ENCODE measurements around the gene APBB2. TPM values are rescaled to one million over a fixed set of nuclear protein-coding genes. Genes with fewer than 3 reads are reported as not detected.

Gene APBB2
- total and polyA plus RNA-seq, 2 of the 4 experiments (the other 2 are of a cell fraction), result 47.9 to 75.5 TPM

- Histone ChIP-seq H3K27me3 (ENCODE audit: control insufficient read depth, insufficient read depth, low read length) (no peaks in the 10 kb centered on the region), H3K56ac (ENCODE audit: extremely low read depth, insufficient read depth, low read length) (no peak overlapping the region), H2AK9ac (replicated peaks; ENCODE audit: low read depth, low read length, poor library complexity) (no peak overlapping the region), H3K23ac (ENCODE audit: low read depth, low read length) (no peak overlapping the region), H3K27ac (ENCODE audit: insufficient read depth, low read length) (no peak overlapping the region), H3K9me1 (ENCODE audit: insufficient read depth, low read length) (peaks cover 3% of the 10 kb centered on the region; the same call in 1 of the 2 replicates), H3K4ac (ENCODE audit: low read depth, low read length) (no peak overlapping the region), H3K14ac (replicated peaks; ENCODE audit: low read depth, low read length) (no peak overlapping the region), H2BK20ac (ENCODE audit: low read depth, low read length) (no peak overlapping the region), H2BK5ac (ENCODE audit: low read depth, low read length, poor library complexity, severe bottlenecking) (no peak overlapping the region), H4K91ac (ENCODE audit: insufficient read depth, low read depth, low read length) (no peak overlapping the region), H3K4me2 (ENCODE audit: low read depth, low read length) (no peak overlapping the region), H3K9me3 (ENCODE audit: control insufficient read depth, insufficient read depth, low read length) (no peaks in the 10 kb centered on the region), H3K18ac (ENCODE audit: low read depth, low read length) (no peak overlapping the region), H3K4me3 (ENCODE audit: insufficient read depth, low read depth, low read length) (no peak overlapping the region), H2AFZ (replicated peaks; ENCODE audit: low read length, poor library complexity) (no peak overlapping the region), H2BK120ac (ENCODE audit: low read depth, low read length) (no peak overlapping the region), H4K5ac (ENCODE audit: low read depth, low read length) (no peak overlapping the region), H4K8ac (ENCODE audit: low read depth in 2 of 2, low read length in 2 of 2) (no peak overlapping the region; a peak in 1 of 4 replicates), H3K36me3 (ENCODE audit: control insufficient read depth, insufficient read depth, low read length) (no peaks in the 10 kb centered on the region), H3K4me1 (ENCODE audit: control insufficient read depth, insufficient read depth, low read length) (no peaks in the 10 kb centered on the region; the same call in 1 of the 2 replicates), H2BK15ac (ENCODE audit: low read depth, low read length) (no peak overlapping the region), H3K79me1 (ENCODE audit: low read depth in 1 of 2, low read length in 2 of 2) (peaks cover 14 to 30% of the 10 kb centered on the region in 2 experiments), H2AK5ac (ENCODE audit: low read depth, low read length) (no peak overlapping the region), H3K9ac (ENCODE audit: low read depth, low read length) (no peak overlapping the region), H4K20me1 (ENCODE audit: insufficient read depth, low read length) (peaks cover 2% of the 10 kb centered on the region; the same call in 1 of the 2 replicates)
- no peak for DNase-seq
- POLR2A ChIA-PET (ENCODE audit: unreplicated experiment), result no interaction called here
- no CpG with 5 or more reads among the region's 3 CpGs for WGBS, 2 experiments (ENCODE audit: extremely low coverage in 2 of 2, insufficient read length in 1 of 2)
- ATAC-seq (ENCODE audit: low read depth), result no peak
- TF ChIP-seq CEBPB (IDR thresholded peaks at IDR 0.05; ENCODE audit: low read depth, low read length), result no peak
- no peak for TF ChIP-seq POLR2A (IDR thresholded peaks at IDR 0.05; ENCODE audit: low read depth, low read length)
- BruUV-seq (replicated peaks), result no TSS peak
- intact Hi-C loops (cut with micrococcal nuclease) (no loop called here), dilution Hi-C loops (cut with HindIII; ENCODE audit: low sequenced_read_pairs, unreplicated experiment) (no loop called here), in situ Hi-C loops (cut with MboI; ENCODE audit: low sequenced_read_pairs) (no loop called here)
- CTCF ChIA-PET, result interaction anchor here (0.7 kb wide), 1 partner anchor 175 kb away, joined by 3 read pairs; no protein-coding TSS in a partner anchor
Observed at GRCh38 chr4:41104155-41104554, 110.2 kb downstream of the APBB2 start.

Measured in IMR-90 (cell line).